GM19467 (cell line): ENCODE measurements around the gene SDC1.

Experiments used
- ATAC-seq: cut with Tn5 transposase; IDR thresholded peaks from one replicate; pipeline ENCODE4 v1.9.1; 2021; ENCODE audit warnings: mild to moderate bottlenecking, moderate library complexity; ENCODE audit not compliant: unreplicated experiment

The SDC1 gene

DNA sequence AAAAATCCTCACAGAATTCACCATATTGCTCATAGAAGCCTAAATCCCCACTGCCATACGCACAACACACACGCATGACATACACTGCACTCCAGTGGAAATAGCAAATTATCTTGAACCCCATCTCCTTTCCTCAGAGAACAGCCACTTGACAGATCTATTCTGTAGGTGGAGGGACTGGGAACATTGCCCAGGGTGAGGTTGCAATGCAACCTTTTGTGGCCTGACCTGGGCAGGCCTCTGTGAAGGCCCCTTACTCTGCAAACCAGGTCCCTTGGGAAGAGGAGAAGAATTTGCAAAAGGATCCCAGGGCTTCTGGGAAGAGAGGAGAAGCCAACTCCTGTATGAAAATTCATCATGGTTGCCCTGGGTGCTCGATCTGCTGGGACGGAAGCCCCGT lies 51.9 kb downstream of the SDC1 start:
- ATAC-seq: no peak

DNA sequence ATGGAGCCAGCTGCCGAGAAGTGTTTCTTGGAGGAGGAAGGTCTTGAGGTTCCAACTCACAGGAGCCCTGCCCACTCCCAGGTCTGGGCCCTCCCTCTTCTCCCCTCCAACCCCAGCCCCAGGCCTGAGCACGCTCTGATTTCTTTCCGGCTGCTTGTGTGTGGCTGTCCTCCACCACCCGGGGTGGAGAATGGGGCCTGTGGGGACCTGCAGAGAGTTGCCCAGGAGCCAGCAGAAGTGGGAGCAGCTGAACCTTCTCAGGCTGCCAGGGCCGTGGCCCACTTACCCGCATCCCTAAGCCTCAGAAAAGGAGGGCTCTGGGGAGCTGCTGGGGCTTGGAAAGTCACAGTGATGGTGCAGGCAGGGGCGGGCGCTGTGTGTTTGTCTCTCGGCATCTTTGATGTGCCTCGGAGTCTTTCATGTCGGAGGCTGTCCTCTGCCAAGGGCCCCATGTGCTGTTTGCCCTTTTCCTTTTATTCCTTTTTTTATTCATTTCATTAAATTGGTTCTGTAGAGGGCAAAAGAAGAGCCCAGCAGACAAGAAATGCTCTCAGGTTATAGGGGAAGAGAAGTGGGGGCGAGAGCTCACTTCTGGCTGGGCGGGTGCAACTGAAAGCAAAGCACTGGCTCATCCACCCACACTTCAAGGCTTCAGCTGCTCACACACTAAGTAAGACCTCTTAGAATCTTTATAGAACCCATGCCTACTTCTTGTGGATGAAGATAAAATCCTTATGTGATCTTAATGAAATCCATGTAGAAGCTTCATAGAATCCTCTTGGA lies 52.5 kb downstream of the SDC1 start:
- no peak for ATAC-seq

DNA sequence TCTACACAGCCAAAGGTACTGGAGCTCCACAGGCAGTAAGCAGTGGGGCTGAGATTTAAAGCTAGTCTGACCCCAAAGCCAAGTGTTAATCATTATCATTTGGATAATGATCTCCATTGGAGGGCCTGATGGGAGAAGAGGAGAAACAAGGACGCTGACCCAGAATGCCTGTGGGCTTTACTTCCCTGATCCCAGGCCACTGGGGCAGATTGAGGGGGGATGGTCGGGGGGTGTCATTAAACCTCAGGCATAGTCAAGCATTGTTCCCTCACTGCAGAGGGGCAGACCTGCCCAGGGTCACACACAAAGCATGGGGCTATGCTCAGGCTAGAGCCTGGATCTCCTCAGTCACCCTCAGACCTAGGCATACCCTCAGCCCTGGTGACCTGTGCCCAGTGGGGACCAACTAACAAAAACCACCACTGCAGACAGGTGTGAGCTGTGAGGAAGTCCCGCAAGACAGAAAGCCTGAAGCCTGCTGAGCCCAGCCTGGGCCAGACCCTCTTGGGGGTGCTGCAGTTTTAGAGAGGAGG lies 53.4 kb downstream of the SDC1 start:
- ATAC-seq: no peak

DNA sequence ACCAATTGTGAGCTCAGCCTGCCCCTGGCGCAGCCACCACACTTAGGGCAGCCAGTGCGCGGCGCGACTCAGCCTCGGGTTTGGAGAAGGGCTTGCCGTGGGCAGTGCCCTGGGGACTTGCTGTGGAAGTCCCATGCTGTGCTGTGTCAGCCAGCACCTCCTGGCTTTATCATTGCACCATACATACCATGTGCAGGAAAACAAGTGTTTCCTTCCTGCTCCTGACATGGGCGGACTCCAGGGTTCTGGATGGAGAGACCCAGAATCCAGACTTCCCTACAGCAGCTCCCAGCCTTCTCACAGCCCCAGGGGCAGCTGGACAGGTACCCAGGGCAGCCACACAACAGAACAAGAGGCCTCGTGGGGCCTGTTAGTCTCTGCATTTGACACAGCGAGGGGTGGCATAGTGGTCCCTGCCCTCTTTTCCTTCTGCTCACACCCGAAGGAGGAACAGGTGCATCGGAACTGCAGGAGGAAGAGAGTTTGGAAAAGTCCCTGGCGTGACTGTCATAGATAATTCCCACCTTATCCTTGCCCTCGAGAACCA lies 54.2 kb downstream of the SDC1 start:
- no peak for ATAC-seq

DNA sequence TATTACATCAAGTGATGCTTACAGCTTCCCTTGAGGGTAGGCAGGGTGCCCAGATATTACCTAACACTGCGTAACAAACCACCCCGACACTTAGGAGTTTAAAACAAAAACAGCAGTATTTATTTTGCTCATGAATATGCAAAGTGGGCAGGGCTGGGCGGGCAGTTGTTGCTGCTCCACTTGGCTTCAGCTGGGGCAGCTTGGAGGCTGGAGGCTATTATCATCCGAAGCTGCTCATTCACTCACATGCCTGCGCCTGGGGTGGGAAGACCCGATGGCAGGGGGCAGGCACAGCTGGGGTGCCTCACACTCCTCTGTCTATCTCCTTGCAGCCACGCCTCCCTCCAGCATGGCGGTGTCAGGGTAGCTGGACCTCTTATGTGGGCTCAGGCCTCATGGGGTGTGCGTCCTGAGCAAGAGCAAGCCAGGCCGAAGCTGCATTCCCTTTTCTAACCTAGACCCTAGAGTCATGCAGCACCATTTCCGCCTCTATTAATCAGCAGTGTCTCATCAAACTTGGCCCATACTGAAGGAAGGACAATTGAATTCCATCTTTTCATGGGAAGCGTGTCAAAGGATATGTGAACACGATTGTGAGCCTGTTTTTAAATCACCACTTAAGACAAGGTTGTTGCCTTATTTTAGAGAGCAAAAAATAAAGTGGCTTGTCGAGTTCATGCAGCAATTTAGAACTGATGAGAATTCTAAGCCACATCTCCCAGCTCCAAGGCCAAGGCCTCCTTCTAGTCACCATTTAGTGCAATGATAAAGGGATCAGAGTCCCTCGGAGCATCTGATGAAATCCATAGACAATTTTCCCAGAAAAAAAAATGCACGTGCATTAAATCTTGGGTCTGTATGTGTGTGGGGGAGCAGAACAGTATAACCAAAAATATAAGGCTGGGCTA lies 54.9 kb downstream of the SDC1 start:
- no peak for ATAC-seq

DNA sequence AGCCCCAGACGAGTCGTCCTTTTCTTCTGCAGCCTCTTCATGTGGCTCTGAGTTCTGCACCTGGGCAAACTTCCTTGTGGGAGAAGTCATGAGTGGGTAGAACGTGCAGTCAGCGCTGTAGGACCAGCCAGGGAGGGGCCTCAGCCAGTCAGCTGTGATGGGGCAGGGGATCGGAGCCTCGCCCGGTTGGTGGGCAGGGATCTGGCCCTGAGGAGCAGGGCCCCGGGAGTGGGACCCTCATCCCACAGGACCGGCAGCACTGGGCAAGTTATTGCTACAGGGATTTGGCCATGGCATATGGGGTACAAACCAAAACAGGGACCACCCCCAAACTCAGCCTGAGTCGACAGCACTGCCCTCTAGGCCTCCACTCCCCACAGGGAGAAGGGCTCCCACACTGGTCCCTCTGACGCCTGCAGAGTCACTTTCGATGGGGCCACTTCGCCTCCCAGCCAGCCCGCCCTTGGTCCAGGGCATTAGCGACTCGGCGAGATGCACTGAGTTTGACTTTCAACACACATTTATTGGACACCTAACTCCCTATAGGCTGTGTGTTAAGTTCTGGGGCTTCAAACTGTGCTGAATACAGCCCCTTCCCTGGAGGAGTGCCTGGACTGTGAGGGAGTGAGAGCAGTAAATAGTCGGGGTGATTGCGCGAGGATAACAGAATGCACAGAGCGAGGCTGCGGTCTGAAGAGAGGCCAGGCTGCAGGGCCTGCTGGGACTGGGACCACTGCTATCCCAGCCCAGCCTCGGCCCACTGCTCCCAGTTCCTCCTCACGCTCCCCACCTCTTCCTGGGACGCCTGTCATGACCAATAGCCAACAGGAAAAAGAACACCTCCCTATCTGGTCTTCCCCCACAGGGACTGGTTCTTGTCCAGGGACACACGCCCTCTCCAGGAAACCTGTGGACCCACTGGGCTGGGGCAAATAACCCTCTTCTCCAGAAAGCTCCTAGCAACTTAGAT lies 55.9 kb downstream of the SDC1 start:
- ATAC-seq: no peak

DNA sequence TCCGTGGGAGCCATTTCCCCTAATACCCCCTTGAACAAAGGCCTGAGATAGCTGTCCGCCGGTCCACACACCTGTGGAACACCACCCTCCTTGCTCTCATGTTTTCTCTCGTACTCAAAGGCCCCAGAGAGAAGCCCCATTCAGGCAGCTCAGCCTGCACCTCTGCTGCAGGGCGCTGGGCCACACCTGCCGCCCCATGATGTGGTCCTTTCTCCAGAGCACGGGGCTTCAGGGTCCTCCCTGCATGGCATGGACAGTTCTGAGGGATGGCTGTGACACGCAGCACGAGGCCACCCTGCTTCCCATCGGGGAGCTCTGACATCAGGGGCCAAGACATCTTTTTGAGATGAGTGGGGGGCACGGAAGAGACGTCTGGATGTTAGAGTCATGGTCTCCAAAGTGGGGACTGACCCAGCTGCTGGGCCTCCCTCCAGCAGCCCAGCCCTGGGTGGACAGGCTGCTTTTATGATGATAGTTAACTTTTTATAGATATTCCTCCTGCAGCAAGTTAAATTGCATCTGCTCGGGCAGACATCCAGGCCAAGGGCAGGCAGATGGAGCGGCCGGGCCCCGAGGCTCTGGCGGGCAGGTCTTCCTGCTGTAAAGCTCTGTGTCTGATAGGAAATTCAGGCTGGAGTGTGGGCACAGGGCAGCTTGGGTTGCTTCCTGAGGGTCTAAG lies 56.7 kb downstream of the SDC1 start:
- no peak for ATAC-seq

DNA sequence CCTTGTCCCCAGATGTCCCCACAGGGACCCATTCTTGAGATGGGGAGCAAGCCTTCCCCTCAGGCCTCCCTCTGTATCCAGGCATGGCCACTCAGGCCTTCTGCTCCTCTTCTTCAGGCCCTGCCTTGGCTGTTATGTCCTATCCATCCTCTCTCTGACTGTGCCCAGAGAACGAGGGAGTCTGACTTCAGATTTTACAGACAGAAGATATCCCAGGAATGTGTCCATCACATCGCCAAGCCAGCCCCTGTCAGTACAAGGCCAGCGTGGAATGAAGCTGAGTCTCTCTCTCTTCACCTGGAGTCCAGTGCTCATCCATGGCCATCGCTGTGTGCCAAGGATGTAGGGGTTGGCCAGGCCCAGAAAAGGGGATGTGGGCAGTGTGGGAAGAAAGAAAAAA lies 57.6 kb downstream of the SDC1 start:
- ATAC-seq: no peak

DNA sequence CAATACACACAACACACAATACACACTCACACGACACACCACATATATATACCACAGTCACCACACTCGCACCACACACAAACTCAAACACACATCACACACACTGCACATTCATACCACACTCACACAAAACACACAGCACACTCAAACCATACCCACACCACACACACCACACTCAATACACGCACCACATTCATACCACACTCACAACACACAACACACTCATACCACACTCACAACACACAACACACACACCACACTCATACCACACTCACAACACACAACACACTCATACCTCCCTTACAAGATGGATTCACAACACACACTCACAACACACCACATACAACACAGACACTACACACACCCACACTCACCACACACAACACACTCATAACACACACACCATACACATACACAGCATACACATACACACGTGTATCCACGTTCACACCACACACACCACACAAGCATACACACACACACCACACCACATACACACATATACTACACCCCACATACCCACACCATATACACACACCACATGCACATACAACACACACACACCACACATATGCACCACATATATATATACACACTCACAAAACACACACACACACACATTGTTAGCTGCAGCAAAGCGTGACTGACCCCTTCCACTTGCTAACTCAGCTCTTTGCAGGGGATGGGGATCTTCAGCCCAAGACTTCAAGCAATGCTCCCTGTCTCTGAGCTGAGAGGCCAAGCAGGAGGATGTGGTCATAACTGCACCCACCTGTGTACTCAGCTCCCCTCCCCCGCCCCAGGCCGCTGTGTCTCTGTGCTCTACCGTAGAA lies 59.0 kb downstream of the SDC1 start:
- no peak for ATAC-seq

DNA sequence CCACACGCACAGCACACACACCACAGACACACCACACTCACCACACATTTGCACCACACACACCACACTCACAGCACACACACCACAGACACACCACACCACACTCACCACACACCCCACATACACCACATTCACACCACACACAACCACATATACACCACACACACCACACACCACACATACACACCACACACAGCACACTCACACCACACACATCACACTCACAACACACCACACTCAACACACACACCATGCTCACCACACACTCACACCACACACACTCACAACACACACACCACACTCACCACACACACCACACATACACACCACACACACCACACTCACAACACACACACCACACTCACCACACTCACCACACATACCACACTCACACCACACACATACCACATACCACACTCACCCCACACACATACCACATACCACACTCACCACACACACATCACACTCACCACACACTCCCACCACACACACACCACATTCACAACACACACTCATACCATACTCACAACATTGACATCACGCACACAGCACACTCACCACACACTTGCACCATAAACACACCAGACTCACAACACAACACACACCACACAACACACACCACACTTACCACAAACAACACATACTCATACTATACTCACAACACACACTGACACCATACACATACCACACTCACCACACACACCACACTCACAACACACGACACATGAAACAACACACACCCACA lies 60.0 kb downstream of the SDC1 start:
- no peak for ATAC-seq

DNA sequence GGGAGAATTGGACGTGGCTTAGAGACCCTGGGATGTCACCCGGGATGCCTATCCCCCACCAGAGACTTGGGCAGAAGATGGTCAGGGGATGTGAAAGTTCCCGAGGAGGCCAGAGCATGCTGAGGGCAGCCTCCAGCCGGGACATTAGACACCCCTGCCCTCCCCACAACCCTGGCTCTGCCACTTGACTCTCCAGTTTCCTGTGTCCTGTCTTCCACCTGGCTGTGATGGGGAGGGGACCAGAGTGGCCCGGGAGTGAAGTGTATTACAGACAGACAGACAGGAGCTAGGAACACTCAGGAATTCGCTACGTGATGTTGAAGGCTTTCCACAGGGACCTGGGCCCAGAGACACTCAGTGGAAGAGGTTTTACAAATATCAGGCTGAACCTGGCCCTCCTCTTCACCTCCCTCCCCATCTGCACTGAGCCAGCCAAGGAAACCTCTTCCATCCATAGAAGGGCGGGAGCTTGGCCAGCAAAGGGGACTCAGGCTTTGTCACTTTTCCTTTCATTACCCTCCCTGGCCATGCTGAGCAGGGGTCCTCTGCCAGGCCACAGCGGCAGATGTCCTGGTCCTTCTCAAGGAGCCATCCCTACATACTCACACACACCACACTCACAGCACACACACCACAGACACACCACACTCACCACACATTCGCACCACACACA lies 60.7 kb downstream of the SDC1 start:
- no peak for ATAC-seq

DNA sequence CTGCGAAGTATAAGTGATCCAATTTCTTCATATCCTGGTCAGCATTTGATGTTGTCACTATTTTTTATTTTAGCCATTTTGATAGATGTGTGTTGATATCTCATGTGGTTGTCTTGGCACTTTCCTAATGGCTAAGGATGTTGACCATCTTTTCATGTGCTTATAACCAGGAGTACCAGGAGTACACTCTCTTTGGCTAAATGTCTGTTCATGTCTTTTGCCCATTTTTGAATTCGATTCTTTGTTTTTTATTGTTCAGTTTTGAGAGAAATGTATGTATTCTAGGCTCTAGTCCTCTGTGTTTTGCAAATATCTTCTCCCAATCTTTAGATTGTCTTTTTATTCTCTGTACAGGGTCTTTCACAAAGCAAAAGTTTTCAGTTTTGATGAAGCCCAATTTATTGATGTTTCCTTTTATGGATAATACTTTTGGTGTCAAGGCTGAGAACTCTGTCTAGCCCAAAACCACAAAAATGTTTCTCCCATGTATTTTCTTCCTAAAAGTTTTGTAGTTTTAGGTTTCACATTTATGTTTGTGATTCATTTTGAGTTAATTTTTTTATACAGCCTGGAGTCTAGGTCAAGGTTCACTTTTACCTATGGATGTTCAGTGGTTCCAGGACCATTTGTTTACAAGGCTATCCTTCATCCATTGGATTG lies 65.4 kb downstream of the SDC1 start:
- no peak for ATAC-seq

DNA sequence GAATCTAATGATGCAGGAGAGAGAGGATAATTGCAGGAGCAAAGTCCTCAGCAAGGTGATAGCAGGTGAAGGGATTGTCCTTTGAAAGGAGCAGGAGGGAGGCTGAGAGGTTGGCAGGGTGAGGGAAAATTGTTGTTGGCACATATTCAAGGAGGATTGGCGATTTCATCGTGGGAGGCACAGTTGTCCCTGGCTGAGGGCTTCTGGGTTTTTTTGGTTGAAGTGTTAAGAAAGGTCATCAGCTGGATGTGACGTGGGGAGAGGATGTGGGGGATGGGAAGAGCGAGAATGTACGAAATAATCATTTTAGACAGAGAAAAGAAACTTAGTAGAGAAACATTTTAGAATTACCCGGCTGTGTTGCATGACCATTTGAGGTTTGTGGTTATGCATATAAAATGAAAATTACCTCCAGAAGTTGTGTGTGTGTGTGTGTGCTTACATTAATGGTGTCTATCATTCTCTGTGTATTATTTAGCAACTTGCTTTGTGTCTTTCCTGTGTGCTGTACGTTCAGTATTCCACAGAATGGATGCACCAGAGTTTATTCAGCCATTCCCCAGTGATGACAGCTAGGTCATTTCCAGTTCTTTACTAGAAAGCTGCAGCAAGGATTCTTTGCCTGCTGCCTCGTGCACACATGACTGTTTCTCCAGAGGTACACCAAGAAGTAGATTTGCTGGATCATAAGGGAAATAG lies 67.6 kb downstream of the SDC1 start:
- no peak for ATAC-seq

DNA sequence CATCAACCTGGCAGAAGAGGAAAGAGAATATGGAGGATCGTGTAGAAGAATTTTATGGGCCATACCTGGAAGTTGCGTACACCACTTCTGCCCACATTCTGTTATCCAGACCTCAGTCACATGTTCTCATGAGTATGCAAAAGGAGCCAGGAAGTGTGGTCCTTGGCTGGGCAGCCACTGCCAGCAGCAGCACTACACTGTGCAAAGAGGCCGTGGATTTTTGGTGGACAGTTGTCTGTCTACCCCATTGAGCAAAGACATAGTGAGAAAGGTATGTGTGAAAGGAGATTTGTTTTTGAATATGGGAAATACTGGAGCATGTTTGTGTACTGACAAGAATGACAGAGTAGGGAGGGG lies 68.1 kb downstream of the SDC1 start:
- no peak for ATAC-seq

DNA sequence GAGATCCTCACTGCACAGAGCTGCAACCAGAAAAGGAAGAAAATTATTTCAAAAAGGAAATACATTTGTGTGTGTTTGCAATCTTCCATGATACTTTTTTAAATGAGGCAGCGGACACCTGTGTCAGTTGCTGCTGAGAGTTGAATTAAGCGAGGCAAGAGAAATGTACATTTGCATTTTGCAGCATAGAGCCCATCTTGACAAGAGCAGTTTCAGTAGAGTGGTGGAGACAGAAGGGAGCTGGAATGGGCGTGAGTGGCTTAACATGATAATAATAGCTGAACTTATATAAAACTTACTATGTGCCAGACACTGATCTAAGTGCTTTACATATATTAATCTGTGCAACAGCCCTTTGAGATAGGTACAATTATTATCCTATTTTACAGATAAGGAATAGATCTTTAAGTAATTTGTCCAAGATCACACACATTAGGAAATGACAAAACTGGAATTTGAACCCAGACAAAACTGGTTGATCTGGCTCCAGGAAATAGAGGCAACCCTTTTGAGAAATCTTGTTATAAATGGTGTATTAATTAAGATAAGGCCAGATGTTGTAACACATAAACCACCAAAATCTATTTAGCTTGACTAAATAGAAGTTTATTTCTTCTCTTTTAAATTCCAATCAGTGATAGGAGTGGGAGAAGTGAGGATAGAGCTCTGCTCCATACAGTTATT lies 68.7 kb downstream of the SDC1 start:
- no peak for ATAC-seq
